ENCODE results near the gene KLF7. TPM values are rescaled to one million over a fixed set of nuclear protein-coding genes. Genes with fewer than 3 reads are reported as not detected.

Gene KLF7
- total RNA-seq, 1 experiment from 2014 or later = 24.9 TPM

GRCh38 chr2:207103132-207103531, 62.6 kb downstream of the KLF7 start:
- H3K9me3 Mint-ChIP-seq (ENCODE audit: low read depth, unreplicated experiment) = no peaks in the 10 kb centered on the region
- H3K4me3 Mint-ChIP-seq (ENCODE audit: low read depth, unreplicated experiment) = no peak overlapping the region
- H3K4me1 Mint-ChIP-seq (ENCODE audit: low read depth, unreplicated experiment) = no peaks in the 10 kb centered on the region
- H3K27ac Mint-ChIP-seq (ENCODE audit: unreplicated experiment) = no peak overlapping the region
- CTCF ChIA-PET = no interaction called here
- peaks cover 20% of the 10 kb centered on the region for H3K36me3 Mint-ChIP-seq (ENCODE audit: insufficient read depth, unreplicated experiment)
- DNase-seq = no peak
- TF ChIP-seq, protein P1, sequence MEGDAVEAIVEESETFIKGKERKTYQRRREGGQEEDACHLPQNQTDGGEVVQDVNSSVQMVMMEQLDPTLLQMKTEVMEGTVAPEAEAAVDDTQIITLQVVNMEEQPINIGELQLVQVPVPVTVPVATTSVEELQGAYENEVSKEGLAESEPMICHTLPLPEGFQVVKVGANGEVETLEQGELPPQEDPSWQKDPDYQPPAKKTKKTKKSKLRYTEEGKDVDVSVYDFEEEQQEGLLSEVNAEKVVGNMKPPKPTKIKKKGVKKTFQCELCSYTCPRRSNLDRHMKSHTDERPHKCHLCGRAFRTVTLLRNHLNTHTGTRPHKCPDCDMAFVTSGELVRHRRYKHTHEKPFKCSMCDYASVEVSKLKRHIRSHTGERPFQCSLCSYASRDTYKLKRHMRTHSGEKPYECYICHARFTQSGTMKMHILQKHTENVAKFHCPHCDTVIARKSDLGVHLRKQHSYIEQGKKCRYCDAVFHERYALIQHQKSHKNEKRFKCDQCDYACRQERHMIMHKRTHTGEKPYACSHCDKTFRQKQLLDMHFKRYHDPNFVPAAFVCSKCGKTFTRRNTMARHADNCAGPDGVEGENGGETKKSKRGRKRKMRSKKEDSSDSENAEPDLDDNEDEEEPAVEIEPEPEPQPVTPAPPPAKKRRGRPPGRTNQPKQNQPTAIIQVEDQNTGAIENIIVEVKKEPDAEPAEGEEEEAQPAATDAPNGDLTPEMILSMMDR (IDR thresholded peaks at IDR 0.05; ENCODE audit: unreplicated experiment) = no peak
- intact Hi-C loops (cut with micrococcal nuclease; ENCODE audit: unreplicated experiment) = no loop called here
- H3K27me3 Mint-ChIP-seq (ENCODE audit: unreplicated experiment) = no peaks in the 10 kb centered on the region
- BruUV-seq (replicated peaks) = no TSS peak

- DNase-seq = no peak
- H3K9me3 Mint-ChIP-seq (ENCODE audit: low read depth, unreplicated experiment) = no peaks in the 10 kb centered on the region
- BruUV-seq (replicated peaks) = no TSS peak
- H3K36me3 Mint-ChIP-seq (ENCODE audit: insufficient read depth, unreplicated experiment) = peaks cover 16% of the 10 kb centered on the region
- H3K27ac Mint-ChIP-seq (ENCODE audit: unreplicated experiment) = no peak overlapping the region
- no peaks in the 10 kb centered on the region for H3K27me3 Mint-ChIP-seq (ENCODE audit: unreplicated experiment)
- TF ChIP-seq, protein P1 (IDR thresholded peaks at IDR 0.05; ENCODE audit: unreplicated experiment) = no peak
- intact Hi-C loops (cut with micrococcal nuclease; ENCODE audit: unreplicated experiment) = no loop called here
- H3K4me1 Mint-ChIP-seq (ENCODE audit: low read depth, unreplicated experiment) = no peaks in the 10 kb centered on the region
- no peak overlapping the region for H3K4me3 Mint-ChIP-seq (ENCODE audit: low read depth, unreplicated experiment)
- CTCF ChIA-PET = no interaction called here
These were observed 63.8 kb downstream of the KLF7 start for GRCh38 chr2:207101984-207102383.

- Mint-ChIP-seq H3K27me3 (ENCODE audit: unreplicated experiment) (no peaks in the 10 kb centered on the region), H3K4me3 (ENCODE audit: low read depth, unreplicated experiment) (no peak overlapping the region), H3K27ac (ENCODE audit: unreplicated experiment) (no peak overlapping the region), H3K4me1 (ENCODE audit: low read depth, unreplicated experiment) (no peaks in the 10 kb centered on the region), H3K36me3 (ENCODE audit: insufficient read depth, unreplicated experiment) (peaks cover 14% of the 10 kb centered on the region), H3K9me3 (ENCODE audit: low read depth, unreplicated experiment) (no peaks in the 10 kb centered on the region)
- TF ChIP-seq, protein P1 (IDR thresholded peaks at IDR 0.05; ENCODE audit: unreplicated experiment) = no peak
- intact Hi-C loops (cut with micrococcal nuclease; ENCODE audit: unreplicated experiment) = no loop called here
- no TSS peak for BruUV-seq (replicated peaks)
- CTCF ChIA-PET = no interaction called here
- no peak for DNase-seq
These were observed 68.5 kb downstream of the KLF7 start for GRCh38 chr2:207097278-207097677.

- DNase-seq = no peak
- H3K36me3 Mint-ChIP-seq (ENCODE audit: insufficient read depth, unreplicated experiment) = peaks cover 14% of the 10 kb centered on the region
- TF ChIP-seq, protein P1 (IDR thresholded peaks at IDR 0.05; ENCODE audit: unreplicated experiment) = no peak
- no peaks in the 10 kb centered on the region for H3K4me1 Mint-ChIP-seq (ENCODE audit: low read depth, unreplicated experiment)
- intact Hi-C loops (cut with micrococcal nuclease; ENCODE audit: unreplicated experiment) = no loop called here
- CTCF ChIA-PET = no interaction called here
- H3K27me3 Mint-ChIP-seq (ENCODE audit: unreplicated experiment) = no peaks in the 10 kb centered on the region
- H3K27ac Mint-ChIP-seq (ENCODE audit: unreplicated experiment) = peak overlapping the region; percentile 26
- no TSS peak for BruUV-seq (replicated peaks)
- no peak overlapping the region for H3K4me3 Mint-ChIP-seq (ENCODE audit: low read depth, unreplicated experiment)
- H3K9me3 Mint-ChIP-seq (ENCODE audit: low read depth, unreplicated experiment) = no peaks in the 10 kb centered on the region
These were observed 69.8 kb downstream of the KLF7 start for GRCh38 chr2:207095963-207096362.

Data from Calu3 (cell line).